RKO (cell line): ENCODE measurements around the gene PBX1.

Experiments
- DNase-seq: peaks from one replicate; pipeline ENCODE4 v3.0.0-alpha.2; 2016; ENCODE audit warnings: low spot score

The PBX1 gene

GRCh38 chr1:164723296-164723798 is 164.4 kb downstream of the PBX1 start:
- no peak for DNase-seq

- no peak for DNase-seq
Observed at GRCh38 chr1:164725401-164725800, 166.4 kb downstream of the PBX1 start.

- DNase-seq, result no peak
Observed at GRCh38 chr1:164726235-164726634, 167.3 kb downstream of the PBX1 start.

GRCh38 chr1:164728719-164729118 is 169.7 kb downstream of the PBX1 start:
- no peak for DNase-seq

GRCh38 chr1:164731161-164731876 is 172.3 kb downstream of the PBX1 start:
- DNase-seq, result no peak

- DNase-seq, result no peak
Observed at GRCh38 chr1:164733070-164733469, 174.1 kb downstream of the PBX1 start.

- no peak for DNase-seq
Observed at GRCh38 chr1:164733734-164734133, 174.8 kb downstream of the PBX1 start.

- no peak for DNase-seq
Observed at GRCh38 chr1:164735315-164736052, 176.5 kb downstream of the PBX1 start.

- DNase-seq, result no peak
Observed at GRCh38 chr1:164736137-164736536, 177.2 kb downstream of the PBX1 start.

GRCh38 chr1:164739189-164739588 is 180.2 kb downstream of the PBX1 start:
- DNase-seq, result no peak

- no peak for DNase-seq
Observed at GRCh38 chr1:164740000-164740526, 181.1 kb downstream of the PBX1 start.

- DNase-seq, result no peak
Observed at GRCh38 chr1:164742745-164743144, 183.8 kb downstream of the PBX1 start.

GRCh38 chr1:164743976-164744375 is 185.0 kb downstream of the PBX1 start:
- DNase-seq, result no peak

- DNase-seq, result no peak
Observed at GRCh38 chr1:164745736-164746135, 186.8 kb downstream of the PBX1 start.

- DNase-seq, result no peak
Observed at GRCh38 chr1:164746632-164747031, 187.6 kb downstream of the PBX1 start.

- no peak for DNase-seq
Observed at GRCh38 chr1:164748253-164748899, 189.4 kb downstream of the PBX1 start.

- DNase-seq, result no peak
Observed at GRCh38 chr1:164753521-164754077, 194.6 kb downstream of the PBX1 start.

GRCh38 chr1:164754088-164754600 is 195.2 kb downstream of the PBX1 start:
- no peak for DNase-seq

- DNase-seq, result no peak
Observed at GRCh38 chr1:164755690-164756089, 196.7 kb downstream of the PBX1 start.

- no peak for DNase-seq
Observed at GRCh38 chr1:164756741-164757140, 197.8 kb downstream of the PBX1 start.

- no peak for DNase-seq
Observed at GRCh38 chr1:164757625-164758024, 198.6 kb downstream of the PBX1 start.
